Testis (tissue), 2 donors: ENCODE measurements around the gene P2RY11.

Experiments
- CTCF ChIP-seq, 3 experiments: fragments of 450-650 bp in 2 of 3; fragments of 200-600 bp in 1 of 3; sonication (generic) in 1 of 3; IDR thresholded peaks; one replicate each; pipeline ENCODE4 v1.5.1; 2016 to 2019; ENCODE audit warnings: antibody characterized with exemption in 3 of 3, mild to moderate bottlenecking in 2 of 3, moderate library complexity in 1 of 3
- POLR2A ChIP-seq: fragments of 450-650 bp; IDR thresholded peaks from one replicate; pipeline ENCODE4 v1.6.1; 2017; ENCODE audit warnings: antibody characterized with exemption, mild to moderate bottlenecking, moderate library complexity

GRCh38 chr19:10109528-10109927 is 2.0 kb upstream of the P2RY11 start:
- no peak for TF ChIP-seq CTCF (IDR thresholded peaks at IDR 0.05)
- TF ChIP-seq POLR2A: no peak
